Suprapubic skin (tissue), 4 donors: Measurements from ENCODE around the gene ZNF652. TPM values are rescaled to one million over a fixed set of nuclear protein-coding genes. Genes with fewer than 3 reads are reported as not detected.

ENCODE experiments used
- DNase-seq, 2 donors: peaks; one replicate each; pipeline ENCODE4 v3.0.0-alpha.2; 2019; ENCODE audit warnings: low spot score in 2 of 2
- H3K27ac ChIP-seq: fragments of 200-600 bp; sonication (generic); one replicate; pipeline ENCODE4 v1.5.1; 2019
- H3K27me3 ChIP-seq: fragments of 200-600 bp; sonication (generic); one replicate; pipeline ENCODE4 v1.5.1; 2019
- H3K36me3 ChIP-seq: fragments of 200-600 bp; sonication (generic); one replicate; pipeline ENCODE4 v1.5.1; 2019
- H3K4me1 ChIP-seq: fragments of 200-600 bp; sonication (generic); one replicate; pipeline ENCODE4 v1.5.1; 2019
- H3K4me3 ChIP-seq: fragments of 200-600 bp; sonication (generic); one replicate; pipeline ENCODE4 v1.5.1; 2019; ENCODE audit warnings: mild to moderate bottlenecking
- H3K9me3 ChIP-seq: fragments of 200-600 bp; sonication (generic); one replicate; pipeline ENCODE4 v1.5.1; 2019
- EP300 ChIP-seq: sonication (generic); formaldehyde crosslinking; IDR thresholded peaks from one replicate; pipeline ENCODE4 v1.6.1; 2017; ENCODE audit warnings: antibody characterized with exemption
- POLR2A ChIP-seq, 2 donors: fragments of 450-650 bp; IDR thresholded peaks; one replicate each; pipeline ENCODE4 v1.6.1; 2017; ENCODE audit warnings: antibody characterized with exemption in 2 of 2, mild to moderate bottlenecking in 2 of 2, moderate library complexity in 2 of 2
- POLR2AphosphoS5 ChIP-seq, 3 donors: sonication (generic); formaldehyde crosslinking; IDR thresholded peaks; one replicate each; pipeline ENCODE4 v1.6.1; 2017; ENCODE audit warnings: antibody characterized with exemption in 3 of 3
- WGBS: methylation state at CpG from one replicate; pipeline ENCODE4 v1.1.5; 2018; 5-methylcytosine and 5-hydroxymethylcytosine counted together
- total RNA-seq, 4 donors: library from RNA; depleted of rRNA; stranded (reverse); fragments of >200 nt; gene quantifications; one replicate each; pipeline ENCODE4 v1.1.0, GENCODE V29; 2016
- TF ChIP-seq, protein P1 (sequence below), 2 donors: fragments of 200-600 bp in 1 of 2; fragments of 450-650 bp in 1 of 2; sonication (generic) in 1 of 2; IDR thresholded peaks; one replicate each; pipeline ENCODE4 v1.5.1; 2016 to 2019; ENCODE audit warnings: antibody characterized with exemption in 2 of 2, mild to moderate bottlenecking in 1 of 2, moderate library complexity in 1 of 2

Gene ZNF652
- total RNA-seq, 4 donors from 2014 or later: 76.6 to 148 (median 83.2) TPM

DNA sequence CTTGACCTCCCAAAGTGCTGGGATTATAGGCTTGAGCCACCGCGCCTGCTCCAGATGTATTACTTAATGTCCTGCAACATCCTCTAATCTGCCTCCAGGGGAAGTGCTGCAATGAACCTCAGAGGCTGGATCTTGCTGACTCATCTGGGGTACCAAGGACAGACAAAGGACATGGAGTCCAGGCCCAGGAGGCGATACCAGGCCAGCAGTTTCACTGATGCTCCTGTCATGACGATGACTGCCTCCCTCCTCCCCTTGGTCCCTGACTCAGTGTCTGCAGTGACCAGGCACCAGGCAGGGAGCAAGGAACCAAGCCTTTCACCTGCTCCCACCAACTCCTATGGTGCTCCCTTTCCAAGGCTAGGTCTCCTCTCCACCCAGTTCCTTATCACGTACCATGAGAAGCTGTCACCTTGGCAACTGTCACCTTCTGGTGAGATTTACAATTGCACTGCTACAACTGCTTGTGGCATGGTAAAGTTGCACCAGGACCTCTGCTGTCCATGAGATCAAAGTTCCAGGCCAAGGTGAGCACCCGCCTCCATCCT is 109.8 kb downstream of the ZNF652 start:
- WGBS: 73% methylated on average over 4 of the region's 6 CpGs
- Histone ChIP-seq H3K4me1 (peaks cover 3% of the 10 kb centered on the region), H3K27me3 (no peaks in the 10 kb centered on the region), H3K9me3 (no peaks in the 10 kb centered on the region), H3K27ac (no peak overlapping the region), H3K36me3 (no peaks in the 10 kb centered on the region), H3K4me3 (no peak overlapping the region)
- TF ChIP-seq POLR2A (IDR thresholded peaks at IDR 0.05): no peak
- no peak for DNase-seq

DNA sequence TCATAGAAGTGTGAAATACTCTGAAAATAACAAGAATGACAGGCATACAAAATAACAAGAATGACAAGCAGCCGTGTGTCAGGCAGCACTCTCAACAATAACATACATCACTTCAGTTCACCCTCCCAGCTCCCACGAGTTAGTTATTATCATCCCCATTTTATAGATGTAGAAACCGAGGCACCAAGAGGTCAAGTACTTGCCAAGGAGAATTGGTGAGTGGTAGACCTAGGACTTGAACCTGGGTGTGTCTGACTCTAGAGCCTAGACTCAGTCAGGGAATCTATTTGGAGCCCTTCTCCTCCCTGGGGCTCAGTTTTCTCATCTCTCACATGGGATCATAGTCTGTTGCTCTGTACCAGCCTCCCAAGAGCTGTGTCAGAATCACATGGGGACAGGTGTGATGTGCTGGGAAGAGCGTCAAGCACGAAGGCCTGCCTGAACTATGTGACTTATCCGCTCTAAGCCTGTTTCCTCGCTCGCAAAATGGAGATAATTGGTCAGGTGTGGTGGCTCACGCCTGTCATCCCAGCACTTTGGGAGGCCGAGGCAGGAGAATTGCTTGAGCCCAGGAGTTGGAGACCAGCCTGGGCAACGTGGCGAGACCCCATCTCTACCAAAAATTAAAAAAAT is 112.0 kb downstream of the ZNF652 start:
- no peak for TF ChIP-seq EP300
- TF ChIP-seq POLR2AphosphoS5 (IDR thresholded peaks at IDR 0.05): no peak
- no peak for TF ChIP-seq POLR2A (IDR thresholded peaks at IDR 0.05)
- TF ChIP-seq, protein P1, sequence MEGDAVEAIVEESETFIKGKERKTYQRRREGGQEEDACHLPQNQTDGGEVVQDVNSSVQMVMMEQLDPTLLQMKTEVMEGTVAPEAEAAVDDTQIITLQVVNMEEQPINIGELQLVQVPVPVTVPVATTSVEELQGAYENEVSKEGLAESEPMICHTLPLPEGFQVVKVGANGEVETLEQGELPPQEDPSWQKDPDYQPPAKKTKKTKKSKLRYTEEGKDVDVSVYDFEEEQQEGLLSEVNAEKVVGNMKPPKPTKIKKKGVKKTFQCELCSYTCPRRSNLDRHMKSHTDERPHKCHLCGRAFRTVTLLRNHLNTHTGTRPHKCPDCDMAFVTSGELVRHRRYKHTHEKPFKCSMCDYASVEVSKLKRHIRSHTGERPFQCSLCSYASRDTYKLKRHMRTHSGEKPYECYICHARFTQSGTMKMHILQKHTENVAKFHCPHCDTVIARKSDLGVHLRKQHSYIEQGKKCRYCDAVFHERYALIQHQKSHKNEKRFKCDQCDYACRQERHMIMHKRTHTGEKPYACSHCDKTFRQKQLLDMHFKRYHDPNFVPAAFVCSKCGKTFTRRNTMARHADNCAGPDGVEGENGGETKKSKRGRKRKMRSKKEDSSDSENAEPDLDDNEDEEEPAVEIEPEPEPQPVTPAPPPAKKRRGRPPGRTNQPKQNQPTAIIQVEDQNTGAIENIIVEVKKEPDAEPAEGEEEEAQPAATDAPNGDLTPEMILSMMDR (IDR thresholded peaks at IDR 0.05): no peak
- Histone ChIP-seq H3K27me3 (peaks cover 12% of the 10 kb centered on the region), H3K4me1 (peaks cover 3% of the 10 kb centered on the region)

DNA sequence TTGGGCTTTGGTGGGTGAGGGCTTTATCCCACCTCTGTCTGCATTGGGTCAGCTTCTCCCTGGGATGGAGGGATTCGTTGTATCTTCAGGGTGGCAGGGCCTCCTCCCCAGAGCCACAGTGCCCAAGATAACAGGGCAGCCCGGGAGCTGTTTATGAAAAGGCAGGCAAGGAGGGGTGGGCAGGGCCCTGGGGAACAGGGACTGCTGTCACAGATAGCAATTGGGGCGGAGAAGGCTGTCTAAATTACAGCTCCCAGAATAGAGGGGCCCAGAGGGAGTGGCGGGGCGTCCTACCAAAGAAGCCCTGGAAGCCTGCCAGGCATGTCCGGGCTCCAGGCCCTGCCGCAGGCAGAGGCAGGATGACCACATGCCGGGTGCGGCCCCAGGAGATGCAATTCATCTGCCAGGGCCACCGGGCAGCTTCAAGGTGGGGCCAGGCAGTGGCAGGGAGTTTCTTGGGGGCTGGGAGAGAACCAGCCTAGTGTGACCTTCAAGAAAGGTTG is 112.7 kb downstream of the ZNF652 start:
- H3K27ac ChIP-seq: no peak overlapping the region
- no peak overlapping the region for H3K4me3 ChIP-seq
- no peaks in the 10 kb centered on the region for H3K36me3 ChIP-seq
- peaks cover 3% of the 10 kb centered on the region for H3K4me1 ChIP-seq
- H3K27me3 ChIP-seq: peaks cover 12% of the 10 kb centered on the region
- H3K9me3 ChIP-seq: no peaks in the 10 kb centered on the region
- WGBS: 23% methylated on average over 7 of the region's 10 CpGs
- no peak for DNase-seq
- TF ChIP-seq, protein P1 (IDR thresholded peaks at IDR 0.05): no peak
- no peak for TF ChIP-seq EP300
- TF ChIP-seq POLR2A (IDR thresholded peaks at IDR 0.05): no peak
- no peak for TF ChIP-seq POLR2AphosphoS5 (IDR thresholded peaks at IDR 0.05)

More for the DNA sequence above, 112.0 kb downstream of the ZNF652 start:
- Histone ChIP-seq H3K36me3 (no peaks in the 10 kb centered on the region), H3K4me3 (no peak overlapping the region), H3K27ac (no peak overlapping the region), H3K9me3 (no peaks in the 10 kb centered on the region)
- WGBS: 90% methylated on average over 12 of the region's 12 CpGs
- DNase-seq: no peak

DNA sequence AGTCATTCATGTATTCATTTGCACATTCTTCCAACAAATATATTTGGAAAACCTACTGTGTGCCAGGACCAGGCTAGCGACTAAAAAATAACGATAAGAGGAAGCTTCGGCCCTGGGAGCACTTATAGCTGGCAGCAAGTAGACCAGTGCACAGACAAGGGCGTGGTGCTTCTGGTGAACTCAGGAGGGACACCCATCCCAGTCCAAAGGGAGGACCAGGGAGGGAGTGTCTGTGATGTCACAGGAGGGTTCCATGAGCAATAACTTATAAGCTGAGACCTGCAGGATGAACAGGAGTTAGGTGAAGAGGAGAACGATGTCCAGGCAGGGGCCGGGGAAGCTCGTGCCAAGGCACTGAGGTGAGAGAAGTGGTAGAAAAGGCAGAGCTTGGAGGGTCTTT is 114.1 kb downstream of the ZNF652 start:
- Histone ChIP-seq H3K4me3 (no peak overlapping the region), H3K27me3 (peaks cover 12% of the 10 kb centered on the region), H3K27ac (no peak overlapping the region), H3K36me3 (no peaks in the 10 kb centered on the region), H3K9me3 (no peaks in the 10 kb centered on the region), H3K4me1 (peaks cover 3% of the 10 kb centered on the region)
- no peak for DNase-seq
- WGBS: 80% methylated on average over 7 of the region's 7 CpGs
- no peak for TF ChIP-seq POLR2AphosphoS5 (IDR thresholded peaks at IDR 0.05)
- TF ChIP-seq EP300: no peak
- TF ChIP-seq, protein P1 (IDR thresholded peaks at IDR 0.05): no peak
- TF ChIP-seq POLR2A (IDR thresholded peaks at IDR 0.05): no peak

DNA sequence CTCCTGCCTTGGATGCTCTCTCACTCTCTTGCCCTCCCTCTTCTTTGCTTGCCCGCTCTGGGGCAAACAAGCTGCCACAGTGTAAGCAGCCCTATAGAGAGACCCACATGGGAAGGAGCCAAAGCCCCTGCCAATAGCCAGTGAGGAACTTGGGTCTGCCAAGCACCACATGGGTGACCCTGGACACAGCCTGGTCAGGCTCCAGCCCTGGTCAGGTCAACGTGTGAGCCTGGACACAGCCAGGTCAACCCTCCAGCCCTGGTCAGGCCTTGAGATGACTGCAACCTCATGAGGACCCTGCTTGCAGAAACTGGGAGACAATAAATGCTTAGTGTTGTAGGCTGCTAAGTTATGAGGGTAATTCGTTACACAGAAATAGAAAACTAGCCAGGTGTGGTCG is 117.2 kb downstream of the ZNF652 start:
- Histone ChIP-seq H3K9me3 (no peaks in the 10 kb centered on the region), H3K36me3 (no peaks in the 10 kb centered on the region), H3K27me3 (peaks cover 12% of the 10 kb centered on the region), H3K27ac (no peak overlapping the region), H3K4me1 (peaks cover 3% of the 10 kb centered on the region), H3K4me3 (no peak overlapping the region)
- WGBS: 94% methylated on average over 4 of the region's 4 CpGs
- no peak for DNase-seq
- TF ChIP-seq POLR2AphosphoS5 (IDR thresholded peaks at IDR 0.05): no peak
- no peak for TF ChIP-seq POLR2A (IDR thresholded peaks at IDR 0.05)
- no peak for TF ChIP-seq EP300
- TF ChIP-seq, protein P1 (IDR thresholded peaks at IDR 0.05): no peak

Other genes starting within 250 kb of the ZNF652 start
- 1 to 10 TPM in 3 of 4 donors, under 1 TPM in 1; 0.68 to 2.6 (median 2.1) TPM for gene B4GALNT2, start 229.5 kb downstream of the ZNF652 start, total RNA-seq
- 1 to 10 TPM in 1 of 4 donors, not detected in 3; 1.7 TPM for gene GNGT2, start 151.7 kb downstream of the ZNF652 start, total RNA-seq
- gene ABI3, start 151.5 kb downstream of the ZNF652 start, total RNA-seq: 1 to 10 TPM; 2.3 to 6.7 (median 3.0) TPM
- under 1 TPM in 2 of 4 donors, not detected in 2; 0.70 to 0.79 TPM for gene PHOSPHO1, start 131.5 kb downstream of the ZNF652 start, total RNA-seq
- 10 to 100 TPM; 63.8 to 92.5 (median 86.4) TPM for gene PHB1, start 52.6 kb upstream of the ZNF652 start, total RNA-seq
- 10 to 100 TPM; 18.1 to 26.8 (median 22.0) TPM for gene NGFR, start 133.0 kb upstream of the ZNF652 start, total RNA-seq
- 1 to 10 TPM; 1.3 to 5.0 (median 1.5) TPM for gene NXPH3, start 213.6 kb upstream of the ZNF652 start, total RNA-seq